Tibial nerve (tissue), 4 donors: Measurements from ENCODE around the gene PPM1K. TPM values are rescaled to one million over a fixed set of nuclear protein-coding genes. Genes with fewer than 3 reads are reported as not detected.

Experiments used
- DNase-seq, 2 donors: peaks; one replicate each; pipeline ENCODE4 v3.0.0-alpha.2; 2019; ENCODE audit warnings: low spot score in 2 of 2
- H3K27ac ChIP-seq, 4 donors: fragments of 200-600 bp; sonication (generic) in 3 of 4; one replicate each; pipeline ENCODE4 v1.5.1; 2017 to 2019; ENCODE audit warnings: mild to moderate bottlenecking in 1 of 4
- H3K27me3 ChIP-seq, 2 donors: fragments of 200-600 bp; sonication (generic) in 1 of 2; one replicate each; pipeline versions ENCODE4 v1.5.1 to v1.6.0; 2017 to 2019
- H3K36me3 ChIP-seq, 3 donors: fragments of 200-600 bp; sonication (generic); one replicate each; pipeline ENCODE4 v1.5.1; 2018 to 2019
- H3K4me1 ChIP-seq, 4 donors: fragments of 200-600 bp; sonication (generic) in 3 of 4; one replicate each; pipeline ENCODE4 v1.5.1; 2017 to 2019
- H3K4me3 ChIP-seq, 4 donors: fragments of 200-600 bp; sonication (generic) in 3 of 4; one replicate each; pipeline ENCODE4 v1.5.1; 2017 to 2019; ENCODE audit warnings: mild to moderate bottlenecking in 1 of 4, moderate library complexity in 1 of 4
- H3K9me3 ChIP-seq, 4 donors: fragments of 200-600 bp; sonication (generic) in 3 of 4; one replicate each; pipeline ENCODE4 v1.5.1; 2017 to 2019
- EP300 ChIP-seq, 2 donors: sonication (generic); formaldehyde crosslinking; IDR thresholded peaks; one replicate each; pipeline ENCODE4 v1.6.1; 2017; ENCODE audit warnings: antibody characterized with exemption in 2 of 2, mild to moderate bottlenecking in 1 of 2
- POLR2A ChIP-seq, 2 donors: fragments of 450-650 bp; IDR thresholded peaks; one replicate each; pipeline ENCODE4 v1.6.1; 2017; ENCODE audit warnings: antibody characterized with exemption in 2 of 2, mild to moderate bottlenecking in 2 of 2, moderate library complexity in 2 of 2
- WGBS, 2 donors: methylation state at CpG; one replicate each; pipeline ENCODE4 v1.1.5; 2018; 5-methylcytosine and 5-hydroxymethylcytosine counted together
- total RNA-seq, 4 donors: library from RNA; depleted of rRNA; stranded (reverse); fragments of >200 nt; gene quantifications; one replicate each; pipeline ENCODE4 v1.1.0, GENCODE V29; 2016
- TF ChIP-seq, protein P1 (sequence below), 5 experiments: fragments of 200-600 bp in 3 of 5; fragments of 450-650 bp in 2 of 5; sonication (generic) in 3 of 5; IDR thresholded peaks; one replicate each; pipeline ENCODE4 v1.5.1; 2016 to 2019; ENCODE audit warnings: antibody characterized with exemption in 5 of 5, mild to moderate bottlenecking in 3 of 5, moderate library complexity in 2 of 5

Gene PPM1K
- total RNA-seq, 4 donors from 2014 or later, result 35.1 to 84.3 (median 71.1) TPM

DNA sequence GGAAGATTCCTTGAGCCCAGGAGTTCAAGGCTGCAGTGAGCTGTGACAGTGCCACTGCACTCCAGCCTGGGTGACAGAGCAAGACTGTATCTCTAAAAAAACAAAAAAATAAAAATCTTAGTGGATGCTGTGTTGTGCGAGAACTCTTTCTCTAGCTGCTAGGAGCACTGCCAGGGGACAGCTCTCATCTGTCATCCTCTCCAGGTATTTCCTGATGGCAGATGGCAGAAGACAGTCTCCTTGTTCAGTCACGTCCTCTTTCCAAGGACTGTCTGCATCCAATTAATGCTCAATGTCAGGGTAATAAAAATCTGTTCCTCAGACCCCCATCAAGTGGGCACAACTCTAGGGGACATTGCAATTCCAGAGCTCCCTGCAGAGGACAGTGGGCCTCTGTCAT, 29.2 kb downstream of the PPM1K start:
- H3K4me3 ChIP-seq, result no peak overlapping the region
- no peaks in the 10 kb centered on the region for H3K9me3 ChIP-seq
- no peaks in the 10 kb centered on the region for H3K27me3 ChIP-seq
- no peak overlapping the region for H3K27ac ChIP-seq
- H3K4me1 ChIP-seq, result no peaks in the 10 kb centered on the region
- peaks cover 0 to 20% (median 3%) of the 10 kb centered on the region in 3 donors for H3K36me3 ChIP-seq
- no peak for DNase-seq
- 74 to 88% methylated on average over 2 of the region's 2 CpGs for WGBS, 2 donors
- TF ChIP-seq EP300 (IDR thresholded peaks at IDR 0.05) (no peak), POLR2A (IDR thresholded peaks at IDR 0.05) (no peak)
- TF ChIP-seq, protein P1, sequence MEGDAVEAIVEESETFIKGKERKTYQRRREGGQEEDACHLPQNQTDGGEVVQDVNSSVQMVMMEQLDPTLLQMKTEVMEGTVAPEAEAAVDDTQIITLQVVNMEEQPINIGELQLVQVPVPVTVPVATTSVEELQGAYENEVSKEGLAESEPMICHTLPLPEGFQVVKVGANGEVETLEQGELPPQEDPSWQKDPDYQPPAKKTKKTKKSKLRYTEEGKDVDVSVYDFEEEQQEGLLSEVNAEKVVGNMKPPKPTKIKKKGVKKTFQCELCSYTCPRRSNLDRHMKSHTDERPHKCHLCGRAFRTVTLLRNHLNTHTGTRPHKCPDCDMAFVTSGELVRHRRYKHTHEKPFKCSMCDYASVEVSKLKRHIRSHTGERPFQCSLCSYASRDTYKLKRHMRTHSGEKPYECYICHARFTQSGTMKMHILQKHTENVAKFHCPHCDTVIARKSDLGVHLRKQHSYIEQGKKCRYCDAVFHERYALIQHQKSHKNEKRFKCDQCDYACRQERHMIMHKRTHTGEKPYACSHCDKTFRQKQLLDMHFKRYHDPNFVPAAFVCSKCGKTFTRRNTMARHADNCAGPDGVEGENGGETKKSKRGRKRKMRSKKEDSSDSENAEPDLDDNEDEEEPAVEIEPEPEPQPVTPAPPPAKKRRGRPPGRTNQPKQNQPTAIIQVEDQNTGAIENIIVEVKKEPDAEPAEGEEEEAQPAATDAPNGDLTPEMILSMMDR (IDR thresholded peaks at IDR 0.05), result no peak

DNA sequence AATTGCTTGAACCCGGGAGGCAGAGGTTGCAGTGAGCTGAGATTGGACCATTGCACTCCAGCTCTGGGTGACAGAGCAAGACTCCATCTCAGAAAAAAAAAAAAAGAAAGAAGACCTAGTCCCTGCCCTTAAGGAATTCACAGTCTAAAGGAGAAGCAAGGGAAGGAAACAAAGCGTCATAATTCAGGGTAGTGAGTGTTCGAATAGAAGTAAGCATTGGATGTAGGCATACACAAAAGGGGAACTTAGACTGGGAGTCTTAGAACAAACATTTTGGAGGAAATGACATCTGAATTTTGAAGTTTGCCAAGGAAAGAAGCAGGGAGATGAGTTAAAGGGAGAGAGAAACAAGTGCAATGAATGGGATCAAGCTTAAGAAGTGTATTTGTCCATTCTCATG, 32.4 kb downstream of the PPM1K start:
- Histone ChIP-seq H3K36me3 (no peaks in the 10 kb centered on the region), H3K27me3 (no peaks in the 10 kb centered on the region), H3K4me1 (no peaks in the 10 kb centered on the region), H3K27ac (no peak overlapping the region), H3K4me3 (no peak overlapping the region), H3K9me3 (no peaks in the 10 kb centered on the region)
- WGBS, 2 donors, result 75 to 87% methylated on average over 3 of the region's 3 CpGs
- TF ChIP-seq, protein P1 (IDR thresholded peaks at IDR 0.05), result no peak
- TF ChIP-seq EP300 (IDR thresholded peaks at IDR 0.05), result peak in 1 of 2 donors; percentile 37
- DNase-seq, result no peak

DNA sequence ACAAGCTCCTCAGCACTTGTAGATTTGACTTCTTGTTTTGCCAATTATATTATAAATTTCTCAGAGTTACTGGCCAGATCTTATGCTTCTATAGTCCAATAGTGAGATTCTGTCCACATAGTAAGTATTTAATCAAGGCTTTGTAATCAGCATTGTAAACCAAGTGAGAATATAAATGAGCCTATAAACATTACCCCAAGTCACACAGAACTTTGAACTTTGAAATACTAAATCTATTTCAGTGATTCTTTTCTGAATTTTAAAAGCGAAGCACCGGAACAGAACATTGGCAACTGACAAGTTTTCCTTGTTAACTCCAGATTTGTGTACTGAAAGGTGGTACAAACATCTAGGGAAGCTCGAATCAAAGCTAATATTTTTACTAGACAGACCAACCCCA, 37.2 kb downstream of the PPM1K start:
- DNase-seq, result no peak
- H3K4me3 ChIP-seq, result no peak overlapping the region
- no peaks in the 10 kb centered on the region for H3K36me3 ChIP-seq
- TF ChIP-seq POLR2A (IDR thresholded peaks at IDR 0.05) (no peak), EP300 (IDR thresholded peaks at IDR 0.05) (no peak)
- TF ChIP-seq, protein P1 (IDR thresholded peaks at IDR 0.05), result no peak
- H3K27ac ChIP-seq, result no peak overlapping the region
- WGBS, 2 donors, result 59 to 82% methylated on average over 3 of the region's 3 CpGs
- no peaks in the 10 kb centered on the region for H3K9me3 ChIP-seq
- no peaks in the 10 kb centered on the region for H3K27me3 ChIP-seq
- H3K4me1 ChIP-seq, result no peaks in the 10 kb centered on the region

DNA sequence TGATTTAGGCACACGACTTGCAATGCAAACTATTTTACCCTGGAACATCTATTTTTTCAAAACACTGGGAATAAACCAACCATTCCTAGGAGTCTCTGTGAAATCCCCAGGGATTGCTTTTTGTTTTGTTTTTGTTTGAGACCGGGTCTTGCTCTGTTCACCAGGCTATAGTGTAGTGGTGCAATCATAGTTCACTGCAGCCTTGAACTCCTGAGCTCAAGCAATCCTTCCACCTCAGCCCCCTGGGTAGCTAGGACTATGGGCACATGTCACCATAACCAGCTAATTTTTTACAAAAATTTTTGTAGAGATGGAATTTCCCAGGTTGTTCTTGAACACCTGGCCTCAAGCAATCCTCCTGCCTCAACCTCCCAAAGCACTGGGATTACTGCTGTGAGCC, 37.8 kb downstream of the PPM1K start:
- H3K9me3 ChIP-seq, result no peaks in the 10 kb centered on the region
- no peaks in the 10 kb centered on the region for H3K4me1 ChIP-seq
- H3K27ac ChIP-seq, result no peak overlapping the region
- H3K4me3 ChIP-seq, result no peak overlapping the region
- WGBS, 2 donors, result 52 to 54% methylated on average over 2 of the region's 2 CpGs
- H3K27me3 ChIP-seq, result no peaks in the 10 kb centered on the region
- no peaks in the 10 kb centered on the region for H3K36me3 ChIP-seq
- DNase-seq, result no peak
- no peak for TF ChIP-seq EP300 (IDR thresholded peaks at IDR 0.05)
- TF ChIP-seq, protein P1 (IDR thresholded peaks at IDR 0.05), result no peak
- no peak for TF ChIP-seq POLR2A (IDR thresholded peaks at IDR 0.05)

DNA sequence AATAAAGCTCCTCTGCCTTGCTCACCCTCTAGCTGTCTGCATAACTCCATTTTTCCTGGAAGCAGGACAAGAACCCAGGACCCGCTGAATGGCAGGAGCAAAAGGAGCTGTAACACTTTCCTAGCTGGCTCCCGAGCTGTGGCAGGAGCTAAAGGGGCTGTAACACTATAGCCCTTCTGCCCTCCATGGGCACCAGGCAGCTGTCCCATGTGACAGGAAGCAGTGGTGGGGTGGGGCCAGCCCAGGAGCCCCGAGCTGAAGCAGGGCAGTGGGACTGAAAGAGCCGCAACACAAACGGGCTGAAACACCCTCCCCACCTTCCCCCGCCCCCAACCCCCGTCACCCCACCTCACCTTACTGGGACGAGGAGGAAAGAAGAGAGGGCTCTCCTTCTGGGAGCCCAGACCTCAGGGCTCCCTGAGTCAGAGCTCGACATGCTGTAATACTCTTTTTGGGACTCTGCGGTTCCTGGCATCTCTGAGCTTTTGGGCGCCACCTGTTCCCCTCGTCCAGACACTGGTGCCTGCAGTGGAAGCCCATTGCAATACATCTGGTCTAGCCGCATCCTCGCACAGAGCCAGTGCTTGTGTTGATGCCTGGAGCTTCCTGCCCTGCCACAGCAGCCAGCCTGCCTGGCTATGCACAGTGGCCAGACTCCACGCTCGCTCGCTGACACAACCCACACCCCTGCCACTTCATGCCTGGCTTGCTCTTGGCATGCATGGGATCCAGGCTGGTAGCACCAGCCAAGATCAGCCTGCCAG, 39.4 kb downstream of the PPM1K start:
- Histone ChIP-seq H3K27ac (no peak overlapping the region), H3K27me3 (no peaks in the 10 kb centered on the region), H3K36me3 (no peaks in the 10 kb centered on the region), H3K4me1 (no peaks in the 10 kb centered on the region), H3K4me3 (peak overlapping the region in 1 of 4 donors; percentile 16), H3K9me3 (no peaks in the 10 kb centered on the region)
- TF ChIP-seq, protein P1 (IDR thresholded peaks at IDR 0.05), result no peak
- no peak for TF ChIP-seq POLR2A (IDR thresholded peaks at IDR 0.05)
- WGBS, 2 donors, result 79 to 87% methylated on average over 12 to 13 of the region's 17 CpGs
- no peak for DNase-seq
